ENCODE measurements around the gene PHACTR3. TPM values are rescaled to one million over a fixed set of nuclear protein-coding genes. Genes with fewer than 3 reads are reported as not detected.

PHACTR3 gene
- total and polyA plus RNA-seq, 4 donors, result 0.14 to 0.42 (median 0.17) TPM

DNA sequence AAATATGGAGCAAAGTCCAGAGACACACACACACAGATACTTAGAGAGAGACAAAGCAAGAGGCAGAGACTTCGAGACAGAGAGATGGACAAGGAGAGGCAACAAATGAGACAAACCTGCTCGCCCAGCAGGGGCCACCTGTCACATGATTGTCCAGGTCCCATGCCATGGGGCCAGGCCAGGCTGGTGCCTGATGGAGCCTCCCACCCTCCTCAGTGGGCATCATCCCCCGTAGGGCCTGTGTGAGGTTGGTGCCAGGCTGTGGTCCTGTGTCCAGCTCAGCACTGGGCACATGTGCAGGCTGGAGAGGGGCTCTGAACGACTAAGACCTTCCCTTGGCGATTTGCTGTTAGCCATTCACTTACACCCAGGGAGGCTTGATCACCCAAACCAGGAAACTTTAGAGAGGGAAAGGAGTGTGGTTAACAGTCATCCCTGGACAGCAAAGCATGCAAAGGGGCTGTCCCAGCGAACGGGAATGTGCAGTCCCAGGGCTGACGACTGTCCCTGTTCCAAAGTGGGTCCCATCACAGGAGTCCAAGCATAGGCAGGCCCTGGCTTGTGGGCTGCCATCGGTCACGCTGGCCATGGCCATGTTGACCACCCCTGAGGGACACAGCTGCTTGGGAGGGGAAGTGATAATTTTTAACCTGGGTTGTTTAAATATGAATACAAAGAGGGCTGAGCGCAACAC is 38.4 kb upstream of the PHACTR3 start:
- H3K4me3 ChIP-seq (ENCODE audit: low read depth in 1 of 3, low read length in 3 of 3), result no peak overlapping the region
- H3K36me3 ChIP-seq (ENCODE audit: control insufficient read depth in 4 of 4, insufficient read depth in 3 of 4, low read depth in 1 of 4, low read length in 3 of 4), result no peaks in the 10 kb centered on the region
- TF ChIP-seq CTCF (IDR thresholded peaks at IDR 0.05; ENCODE audit: low read depth, low read length, missing input control) (no peak), HNF4A (conservative IDR thresholded peaks at IDR 0.05) (no peak), RAD21 (IDR thresholded peaks at IDR 0.05) (no peak), TAF1 (conservative IDR thresholded peaks at IDR 0.05) (no peak), EGR1 (IDR thresholded peaks at IDR 0.05; ENCODE audit: low read depth in 2 of 2) (no peak), JUND (IDR thresholded peaks at IDR 0.05) (no peak), REST (IDR thresholded peaks at IDR 0.05) (no peak), RXRA (IDR thresholded peaks at IDR 0.05) (no peak), FOXA2 (IDR thresholded peaks at IDR 0.05) (no peak), YY1 (IDR thresholded peaks at IDR 0.05) (no peak)
- TF ChIP-seq, protein P1, sequence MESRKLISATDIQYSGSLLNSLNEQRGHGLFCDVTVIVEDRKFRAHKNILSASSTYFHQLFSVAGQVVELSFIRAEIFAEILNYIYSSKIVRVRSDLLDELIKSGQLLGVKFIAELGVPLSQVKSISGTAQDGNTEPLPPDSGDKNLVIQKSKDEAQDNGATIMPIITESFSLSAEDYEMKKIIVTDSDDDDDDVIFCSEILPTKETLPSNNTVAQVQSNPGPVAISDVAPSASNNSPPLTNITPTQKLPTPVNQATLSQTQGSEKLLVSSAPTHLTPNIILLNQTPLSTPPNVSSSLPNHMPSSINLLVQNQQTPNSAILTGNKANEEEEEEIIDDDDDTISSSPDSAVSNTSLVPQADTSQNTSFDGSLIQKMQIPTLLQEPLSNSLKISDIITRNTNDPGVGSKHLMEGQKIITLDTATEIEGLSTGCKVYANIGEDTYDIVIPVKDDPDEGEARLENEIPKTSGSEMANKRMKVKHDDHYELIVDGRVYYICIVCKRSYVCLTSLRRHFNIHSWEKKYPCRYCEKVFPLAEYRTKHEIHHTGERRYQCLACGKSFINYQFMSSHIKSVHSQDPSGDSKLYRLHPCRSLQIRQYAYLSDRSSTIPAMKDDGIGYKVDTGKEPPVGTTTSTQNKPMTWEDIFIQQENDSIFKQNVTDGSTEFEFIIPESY (IDR thresholded peaks at IDR 0.05), result no peak
- TF ChIP-seq, protein P2, sequence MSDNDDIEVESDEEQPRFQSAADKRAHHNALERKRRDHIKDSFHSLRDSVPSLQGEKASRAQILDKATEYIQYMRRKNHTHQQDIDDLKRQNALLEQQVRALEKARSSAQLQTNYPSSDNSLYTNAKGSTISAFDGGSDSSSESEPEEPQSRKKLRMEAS (IDR thresholded peaks at IDR 0.05), result no peak
- H3K27ac ChIP-seq (ENCODE audit: low read depth in 1 of 2, low read length in 2 of 2), result no peak overlapping the region
- DNase-seq (ENCODE audit: low spot score), result no peak
- no peaks in the 10 kb centered on the region for H3K9me3 ChIP-seq (ENCODE audit: control insufficient read depth in 4 of 4, low read length in 3 of 4)
- peaks cover 0 to 4% (median 0%) of the 10 kb centered on the region in 4 donors for H3K27me3 ChIP-seq (ENCODE audit: control insufficient read depth in 4 of 4, insufficient read depth in 4 of 4, low read length in 3 of 4)
- H3K9ac ChIP-seq (ENCODE audit: low read depth in 1 of 2, low read length in 2 of 2), result no peak overlapping the region
- H3K4me1 ChIP-seq (ENCODE audit: control insufficient read depth in 4 of 4, insufficient read depth in 4 of 4, low read length in 3 of 4), result no peaks in the 10 kb centered on the region
- WGBS, result 80% methylated on average over 11 of the region's 11 CpGs

DNA sequence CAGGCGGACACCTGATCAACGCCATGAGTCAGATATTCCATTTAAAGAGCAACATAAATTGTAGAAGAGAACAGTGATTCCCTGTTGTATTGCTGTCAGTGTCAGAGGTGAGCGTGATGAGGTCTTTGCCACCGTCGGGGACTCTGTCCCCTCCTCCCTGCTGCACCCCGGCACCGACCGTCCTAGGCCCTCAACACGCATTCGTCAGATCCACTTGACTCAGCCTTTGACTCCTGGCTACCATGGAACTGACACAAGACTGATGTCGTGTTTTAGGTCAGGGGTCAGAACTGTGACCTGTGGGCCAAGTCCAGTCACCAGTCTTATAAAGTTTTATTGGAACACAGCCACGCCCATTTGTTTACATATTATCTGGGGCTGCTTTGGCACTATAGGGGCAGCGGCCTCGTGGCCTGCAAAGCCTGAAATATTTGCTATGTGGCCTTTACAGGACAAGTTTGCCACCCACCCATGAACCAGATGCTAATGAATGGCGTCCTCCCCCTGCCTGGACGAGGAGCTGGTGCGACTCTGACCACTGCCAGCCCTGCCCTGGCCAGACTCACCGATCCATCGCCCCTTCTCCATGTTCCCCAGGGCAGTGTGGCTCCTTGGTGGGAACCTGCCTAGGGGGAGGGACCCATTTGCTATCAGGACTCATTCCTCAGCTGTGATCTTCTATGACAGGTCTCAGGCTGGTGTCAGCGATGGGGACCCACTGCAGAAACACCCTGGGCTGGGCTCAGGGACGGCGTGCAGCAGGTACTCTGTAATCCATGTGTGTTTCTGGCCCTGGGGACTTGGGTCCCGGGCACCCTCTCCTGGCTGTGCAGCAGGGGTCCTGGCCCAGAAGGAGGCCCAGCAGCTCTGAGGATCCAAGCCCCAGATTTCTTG is 37.5 kb upstream of the PHACTR3 start:
- Histone ChIP-seq H3K4me1 (ENCODE audit: control insufficient read depth in 4 of 4, insufficient read depth in 4 of 4, low read length in 3 of 4) (peaks cover 0 to 4% (median 2%) of the 10 kb centered on the region in 4 donors), H3K36me3 (ENCODE audit: control insufficient read depth in 4 of 4, insufficient read depth in 3 of 4, low read depth in 1 of 4, low read length in 3 of 4) (no peaks in the 10 kb centered on the region), H3K27ac (ENCODE audit: low read depth in 1 of 2, low read length in 2 of 2) (no peak overlapping the region), H3K9ac (ENCODE audit: low read depth in 1 of 2, low read length in 2 of 2) (no peak overlapping the region), H3K4me3 (ENCODE audit: low read depth in 1 of 3, low read length in 3 of 3) (no peak overlapping the region), H3K9me3 (ENCODE audit: control insufficient read depth in 4 of 4, low read length in 3 of 4) (no peaks in the 10 kb centered on the region), H3K27me3 (ENCODE audit: control insufficient read depth in 4 of 4, insufficient read depth in 4 of 4, low read length in 3 of 4) (peaks cover 0 to 4% (median 0%) of the 10 kb centered on the region in 4 donors)
- DNase-seq (ENCODE audit: low spot score), result no peak
- WGBS, result 83% methylated on average over 23 of the region's 23 CpGs
- TF ChIP-seq YY1 (IDR thresholded peaks at IDR 0.05) (no peak), RAD21 (IDR thresholded peaks at IDR 0.05) (no peak), CTCF (IDR thresholded peaks at IDR 0.05; ENCODE audit: low read depth, low read length, missing input control) (no peak), GABPA (IDR thresholded peaks at IDR 0.05 in 1 of 2, conservative IDR thresholded peaks at IDR 0.05 in 1 of 2) (no peak), JUND (IDR thresholded peaks at IDR 0.05) (no peak), FOXA2 (IDR thresholded peaks at IDR 0.05) (no peak), REST (IDR thresholded peaks at IDR 0.05) (no peak)
- TF ChIP-seq, protein P3, sequence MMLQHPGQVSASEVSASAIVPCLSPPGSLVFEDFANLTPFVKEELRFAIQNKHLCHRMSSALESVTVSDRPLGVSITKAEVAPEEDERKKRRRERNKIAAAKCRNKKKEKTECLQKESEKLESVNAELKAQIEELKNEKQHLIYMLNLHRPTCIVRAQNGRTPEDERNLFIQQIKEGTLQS (IDR thresholded peaks at IDR 0.05), result no peak

Measured in liver (tissue), 9 donors.